HEK293T (cell line): Measurements from ENCODE around the gene ZMIZ1.

Source experiments
- ARNT ChIP-seq: fragments of 450-650 bp; IDR thresholded peaks from 2 replicates; pipeline ENCODE4 v1.6.1; 2017; ENCODE audit warnings: mild to moderate bottlenecking
- CTBP1 ChIP-seq: fragments of 450-650 bp; IDR thresholded peaks from 2 replicates; pipeline ENCODE4 v1.6.1; 2016; ENCODE audit warnings: borderline replicate concordance
- PKNOX1 ChIP-seq: fragments of 450-650 bp; IDR thresholded peaks from 2 replicates; pipeline ENCODE4 v1.6.1; 2016
- SP1 ChIP-seq: fragments of 450-650 bp; IDR thresholded peaks from 2 replicates; pipeline ENCODE4 v1.6.1; 2017

GRCh38 chr10:79315602-79315920 is 246.8 kb downstream of the ZMIZ1 start:
- TF ChIP-seq CTBP1 = no peak
- no peak for TF ChIP-seq PKNOX1
- no peak for TF ChIP-seq ARNT
- TF ChIP-seq SP1 = no peak
